ENCODE results near the gene TFPT. TPM values are rescaled to one million over a fixed set of nuclear protein-coding genes. Genes with fewer than 3 reads are reported as not detected.

The TFPT gene
- total and polyA plus RNA-seq, 10 of the 15 experiments (the other 5 are each of a cell fraction or from before 2014, with no cell fraction given): 1.7 to 40.2 (median 25.6) TPM

DNA sequence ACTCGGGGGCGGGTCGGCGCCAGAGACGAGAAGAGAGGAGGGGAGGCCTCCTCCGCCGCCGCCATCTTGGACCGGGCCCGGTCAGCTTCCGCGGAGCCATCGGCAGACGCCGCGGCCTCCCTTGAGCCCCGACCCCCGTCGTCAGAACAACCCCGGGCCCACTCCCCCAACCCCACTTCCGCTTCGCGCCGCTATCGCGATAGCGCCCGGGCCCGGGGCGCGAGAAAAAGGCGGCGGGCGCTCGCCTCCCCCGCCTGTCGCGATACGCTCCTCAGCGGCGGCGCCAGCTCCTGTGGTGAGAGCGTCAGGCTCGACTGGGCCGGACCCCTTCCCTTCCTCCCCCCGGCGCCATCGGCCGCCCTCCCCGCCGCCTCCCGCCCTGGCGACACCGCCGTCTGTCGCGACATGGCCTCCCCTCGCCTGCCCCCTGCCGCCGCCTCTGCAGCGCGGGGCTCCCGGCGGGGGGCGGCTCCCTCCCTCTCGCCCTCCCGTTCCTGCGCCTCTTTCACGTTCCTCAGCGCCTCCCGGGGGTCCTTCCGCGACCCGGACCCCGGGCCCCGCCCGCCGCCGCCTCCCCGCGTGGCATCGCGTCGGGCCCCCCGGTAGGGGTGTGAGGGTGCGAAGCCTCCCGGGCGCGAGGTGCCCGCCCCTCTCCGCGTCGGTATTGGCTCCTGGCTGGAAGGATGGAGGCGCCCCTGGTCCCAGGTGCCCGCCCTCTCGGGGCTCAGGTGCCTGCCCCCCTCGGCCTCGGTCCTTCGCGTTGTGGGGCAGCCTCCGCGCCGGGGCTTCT, 22.4 kb upstream of the TFPT start, which contains the start of gene CNOT3:
Gene CNOT3 (plus strand): TSS at position 64 of the 790 bp plus-strand sequence. CDS start 5,217 bp downstream, outside the sequence.
- ChIA-PET CTCF (interaction anchor here (0.6 to 2.3 kb wide), 6 partner anchors 21 to 344 kb away, joined by 3 to 15 read pairs (median 6); partner anchors contain the start of genes LENG1, MBOAT7 and TMC4), POLR2A (interaction anchor here (1.0 to 3.5 kb wide), 12 partner anchors 18 to 1201 kb away, joined by 3 to 36 read pairs (median 6); partner anchors contain the start of genes KMT5C, LENG1, LENG8 and LENG9), SMC1A (ENCODE audit: uncharacterized antibody, unreplicated experiment) (interaction anchor here (1.0 to 1.4 kb wide), 5 partner anchors 23 to 310 kb away, joined by 3 to 6 read pairs (median 4); partner anchors contain the start of genes PRPF31, RPS9 and TFPT), RAD21 (ENCODE audit: unreplicated experiment) (interaction anchor here (1.0 to 2.4 kb wide), 12 partner anchors 11 to 1339 kb away, joined by 3 to 23 read pairs (median 4); partner anchors contain the start of genes LENG1, MBOAT7, PRPF31 and TFPT)
- Histone ChIP-seq H3K9me3 (replicated peaks; ENCODE audit: control insufficient read depth, insufficient read depth, low read length) (peaks cover 2% of the 10 kb centered on the region; the same call in 2 of the 3 replicates), H3K36me3 (ENCODE audit: control insufficient read depth in 2 of 2, insufficient read depth in 2 of 2, low read length in 1 of 2) (peaks cover 2 to 12% of the 10 kb centered on the region in 2 experiments; a peak in 3 of 4 replicates), H3K9ac (ENCODE audit: control insufficient read depth, insufficient read depth, low read length) (peak within 1 kb of the TSS; percentile 95), H3K4me2 (ENCODE audit: control insufficient read depth, insufficient read depth) (peak within 1 kb of the TSS; percentile 99), H2AFZ (ENCODE audit: control insufficient read depth, low read depth, low read length) (peak within 1 kb of the TSS; percentile 84), H3K27me3 (replicated peaks in 1 of 2; ENCODE audit: control insufficient read depth in 2 of 2, insufficient read depth in 2 of 2, low read length in 1 of 2) (no peaks in the 10 kb centered on the region), H3K79me2 (ENCODE audit: control insufficient read depth, insufficient read depth, low read length) (peaks cover 40% of the 10 kb centered on the region), H3K27ac (ENCODE audit: control insufficient read depth, insufficient read depth) (peak within 1 kb of the TSS; percentile 90), H3K4me1 (ENCODE audit: control insufficient read depth, insufficient read depth, low read length) (peaks cover 19% of the 10 kb centered on the region), H3K4me3 (peak within 1 kb of the TSS; percentile 91), H4K20me1 (ENCODE audit: control insufficient read depth, insufficient read depth) (peaks cover 12% of the 10 kb centered on the region)
- no peak for DNase-seq (ENCODE audit: low read depth, low spot score)
- FAIRE-seq: no peak
- no TSS peak for BruUV-seq (replicated peaks)
- in situ Hi-C loops (cut with MboI) (loop anchor here (25.0 kb wide), 1 partner anchor 1524 kb away; the partner anchor contains the start of gene U2AF2), intact Hi-C loops (cut with micrococcal nuclease; ENCODE audit: unreplicated experiment) (loop anchor here (1.0 to 2.0 kb wide), 3 partner anchors 21 to 63 kb away; partner anchors contain the start of genes LENG1, NDUFA3 and RPS9)
- peak; percentile 5; the same call in 1 of the 3 replicates for ATAC-seq
- 1% methylated on average over 65 of the region's 103 CpGs for WGBS (ENCODE audit: insufficient coverage, insufficient replicate concordance, low lambda C conversion rate, missing lambda C conversion rate)
- no peak for TF ChIP-seq JUNB (IDR thresholded peaks at IDR 0.05)
- no peak for TF ChIP-seq HDAC6 (IDR thresholded peaks at IDR 0.05; ENCODE audit: unreplicated experiment)
- no peak for TF ChIP-seq MEF2A (IDR thresholded peaks at IDR 0.05; ENCODE audit: insufficient read depth, low read depth, low read length)
- TF ChIP-seq, protein P1, sequence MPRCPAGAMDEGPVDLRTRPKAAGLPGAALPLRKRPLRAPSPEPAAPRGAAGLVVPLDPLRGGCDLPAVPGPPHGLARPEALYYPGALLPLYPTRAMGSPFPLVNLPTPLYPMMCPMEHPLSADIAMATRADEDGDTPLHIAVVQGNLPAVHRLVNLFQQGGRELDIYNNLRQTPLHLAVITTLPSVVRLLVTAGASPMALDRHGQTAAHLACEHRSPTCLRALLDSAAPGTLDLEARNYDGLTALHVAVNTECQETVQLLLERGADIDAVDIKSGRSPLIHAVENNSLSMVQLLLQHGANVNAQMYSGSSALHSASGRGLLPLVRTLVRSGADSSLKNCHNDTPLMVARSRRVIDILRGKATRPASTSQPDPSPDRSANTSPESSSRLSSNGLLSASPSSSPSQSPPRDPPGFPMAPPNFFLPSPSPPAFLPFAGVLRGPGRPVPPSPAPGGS (IDR thresholded peaks at IDR 0.05; ENCODE audit: borderline replicate concordance, insufficient read depth, low read depth, low read length, poor library complexity, severe bottlenecking): no peak
- TF ChIP-seq GATAD2B (conservative IDR thresholded peaks at IDR 0.05; ENCODE audit: low read depth): peak; percentile 88
- TF ChIP-seq, protein P2, sequence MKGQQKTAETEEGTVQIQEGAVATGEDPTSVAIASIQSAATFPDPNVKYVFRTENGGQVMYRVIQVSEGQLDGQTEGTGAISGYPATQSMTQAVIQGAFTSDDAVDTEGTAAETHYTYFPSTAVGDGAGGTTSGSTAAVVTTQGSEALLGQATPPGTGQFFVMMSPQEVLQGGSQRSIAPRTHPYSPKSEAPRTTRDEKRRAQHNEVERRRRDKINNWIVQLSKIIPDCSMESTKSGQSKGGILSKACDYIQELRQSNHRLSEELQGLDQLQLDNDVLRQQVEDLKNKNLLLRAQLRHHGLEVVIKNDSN (IDR thresholded peaks at IDR 0.05; ENCODE audit: borderline replicate concordance, extremely low read length, insufficient read depth, low read depth, low read length): no peak
- 0 out of 2 replicates have a peak, but pooled peaks have one; percentile 56 for TF ChIP-seq LARP7 (IDR thresholded peaks at IDR 0.05)
- TF ChIP-seq NBN (IDR thresholded peaks at IDR 0.05): peak; percentile 28; the same call in 1 of the 2 replicates
- no peak for TF ChIP-seq SP1 (IDR thresholded peaks at IDR 0.05; ENCODE audit: low read depth, low read length)
- no peak for TF ChIP-seq CREB1 (IDR thresholded peaks at IDR 0.05; ENCODE audit: low read depth)
- TF ChIP-seq IKZF2 (IDR thresholded peaks at IDR 0.05): no peak
- peak; percentile 100 for TF ChIP-seq ZBED1 (IDR thresholded peaks at IDR 0.05; ENCODE audit: borderline replicate concordance)
- TF ChIP-seq SMAD1 (IDR thresholded peaks at IDR 0.05; ENCODE audit: low read depth, partially characterized antibody): no peak
- no peak for TF ChIP-seq MYC (IDR thresholded peaks at IDR 0.05; ENCODE audit: insufficient read depth, insufficient read length, insufficient replicate concordance, low read length, severe bottlenecking)
- TF ChIP-seq RAD21 (IDR thresholded peaks at IDR 0.05; ENCODE audit: insufficient read depth, low read depth, low read length): no peak
- TF ChIP-seq HCFC1 (IDR thresholded peaks at IDR 0.05; ENCODE audit: low read length): 0 out of 2 replicates have a peak, but pooled peaks have one; percentile 31
- TF ChIP-seq, protein P3, sequence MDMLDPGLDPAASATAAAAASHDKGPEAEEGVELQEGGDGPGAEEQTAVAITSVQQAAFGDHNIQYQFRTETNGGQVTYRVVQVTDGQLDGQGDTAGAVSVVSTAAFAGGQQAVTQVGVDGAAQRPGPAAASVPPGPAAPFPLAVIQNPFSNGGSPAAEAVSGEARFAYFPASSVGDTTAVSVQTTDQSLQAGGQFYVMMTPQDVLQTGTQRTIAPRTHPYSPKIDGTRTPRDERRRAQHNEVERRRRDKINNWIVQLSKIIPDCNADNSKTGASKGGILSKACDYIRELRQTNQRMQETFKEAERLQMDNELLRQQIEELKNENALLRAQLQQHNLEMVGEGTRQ (IDR thresholded peaks at IDR 0.05; ENCODE audit: borderline replicate concordance, low read depth, low read length): no peak
- no peak for TF ChIP-seq RELA (IDR thresholded peaks at IDR 0.05; ENCODE audit: borderline replicate concordance, partially characterized antibody)

Data from GM12878 (cell line).